ENCODE results near the gene RGS9.
"Not testable (repeated sequence)": the region's sequence is repeated elsewhere in the genome, so short reads cannot be mapped to it uniquely, and the experiment has no call there.

The RGS9 gene

GRCh38 chr17:65116515-65116914 is 20.7 kb upstream of the RGS9 start:
- DNase-seq: not testable (repeated sequence)

- no peak for DNase-seq
Observed at GRCh38 chr17:65117384-65118035, 19.7 kb upstream of the RGS9 start.

- DNase-seq: no peak
Observed at GRCh38 chr17:65121368-65121767, 15.8 kb upstream of the RGS9 start.

GRCh38 chr17:65121916-65122806 is 15.0 kb upstream of the RGS9 start:
- no peak for DNase-seq

GRCh38 chr17:65122836-65123756 is 14.1 kb upstream of the RGS9 start:
- DNase-seq: peak; percentile 45

- no peak for DNase-seq
Observed at GRCh38 chr17:65123757-65124675, 13.2 kb upstream of the RGS9 start.

- DNase-seq: no peak
Observed at GRCh38 chr17:65130832-65131231, 6.3 kb upstream of the RGS9 start.

- DNase-seq: no peak
Observed at GRCh38 chr17:65131240-65131639, 5.9 kb upstream of the RGS9 start.

GRCh38 chr17:65131946-65132345 is 5.2 kb upstream of the RGS9 start:
- DNase-seq: no peak

GRCh38 chr17:65134035-65134434 is 3.1 kb upstream of the RGS9 start:
- no peak for DNase-seq

- DNase-seq: no peak
Observed at GRCh38 chr17:65139101-65139764, 2.1 kb downstream of the RGS9 start.

- DNase-seq: no peak
Observed at GRCh38 chr17:65142247-65142646, 5.1 kb downstream of the RGS9 start.

- no peak for DNase-seq
Observed at GRCh38 chr17:65143889-65144604, 6.9 kb downstream of the RGS9 start.

GRCh38 chr17:65145743-65146142 is 8.6 kb downstream of the RGS9 start:
- no peak for DNase-seq

- no peak for DNase-seq
Observed at GRCh38 chr17:65147955-65148354, 10.8 kb downstream of the RGS9 start.

GRCh38 chr17:65154770-65155589 is 17.8 kb downstream of the RGS9 start:
- no peak for DNase-seq

- no peak for DNase-seq
Observed at GRCh38 chr17:65155622-65156021, 18.5 kb downstream of the RGS9 start.

GRCh38 chr17:65156185-65156834 is 19.1 kb downstream of the RGS9 start:
- DNase-seq: no peak

- DNase-seq: no peak
Observed at GRCh38 chr17:65156835-65157565, 19.8 kb downstream of the RGS9 start.

All from 8988T (cell line).